Activated T-helper 17 cell treated with anti-CD3 and anti-CD28 coated beads, Interleukin-2, amount 50 U/mL, for 72 hours (primary cell): ENCODE results near the gene SRPK1. TPM values are rescaled to one million over a fixed set of nuclear protein-coding genes. Genes with fewer than 3 reads are reported as not detected.
A peak's percentile ranks its signal among the peaks of the same experiment; 100 is the strongest.

Experiments used
- ATAC-seq: fragments of 150-1000 bp; cut with Tn5 transposase; replicated peaks from 2 replicates; pipeline ENCODE4 v1.10.0; 2021; ENCODE audit warnings: mild to moderate bottlenecking, moderate library complexity
- H3K27ac Mint-ChIP-seq: one replicate; pipeline ENCODE4 v1.8.0; 2022; ENCODE audit warnings: mixed read lengths
- H3K27me3 Mint-ChIP-seq: one replicate; pipeline ENCODE4 v1.8.0; 2022; ENCODE audit warnings: mixed read lengths
- H3K36me3 Mint-ChIP-seq: one replicate; pipeline ENCODE4 v1.8.0; 2022; ENCODE audit warnings: low read depth, mild to moderate bottlenecking, mixed read lengths
- H3K4me1 Mint-ChIP-seq: one replicate; pipeline ENCODE4 v1.8.0; 2022; ENCODE audit warnings: mixed read lengths
- H3K4me3 Mint-ChIP-seq: one replicate; pipeline ENCODE4 v1.8.0; 2022; ENCODE audit warnings: mild to moderate bottlenecking, mixed read lengths
- H3K9me3 Mint-ChIP-seq: one replicate; pipeline ENCODE4 v1.8.0; 2022; ENCODE audit warnings: mixed read lengths
- total RNA-seq, 2 donors: library from RNA; stranded (reverse); gene quantifications; one replicate each; pipeline ENCODE4 v1.2.3, GENCODE V29; 2022

The SRPK1 gene
- total RNA-seq, 2 donors from 2014 or later = 83.5 to 101 TPM

- Mint-ChIP-seq H3K4me1 (no peaks in the 10 kb centered on the region), H3K4me3 (no peak overlapping the region), H3K27ac (no peak overlapping the region), H3K36me3 (peaks cover 98% of the 10 kb centered on the region), H3K9me3 (no peaks in the 10 kb centered on the region), H3K27me3 (no peaks in the 10 kb centered on the region)
- ATAC-seq = no peak
Measured at GRCh38 chr6:35850208-35850607, 70.7 kb downstream of the SRPK1 start.

- H3K4me3 Mint-ChIP-seq = no peak overlapping the region
- no peak overlapping the region for H3K27ac Mint-ChIP-seq
- H3K9me3 Mint-ChIP-seq = no peaks in the 10 kb centered on the region
- peak; percentile 42 for ATAC-seq
- H3K4me1 Mint-ChIP-seq = no peaks in the 10 kb centered on the region
- H3K27me3 Mint-ChIP-seq = no peaks in the 10 kb centered on the region
- H3K36me3 Mint-ChIP-seq = peaks cover 99% of the 10 kb centered on the region
Measured at GRCh38 chr6:35844290-35844689, 76.6 kb downstream of the SRPK1 start.

- no peak overlapping the region for H3K4me3 Mint-ChIP-seq
- no peaks in the 10 kb centered on the region for H3K9me3 Mint-ChIP-seq
- no peaks in the 10 kb centered on the region for H3K27me3 Mint-ChIP-seq
- no peak for ATAC-seq
- H3K4me1 Mint-ChIP-seq = no peaks in the 10 kb centered on the region
- H3K36me3 Mint-ChIP-seq = peaks cover 99% of the 10 kb centered on the region
- no peak overlapping the region for H3K27ac Mint-ChIP-seq
Measured at GRCh38 chr6:35842381-35842780, 78.5 kb downstream of the SRPK1 start.

GRCh38 chr6:35839019-35839418 lies 81.9 kb downstream of the SRPK1 start:
- H3K27ac Mint-ChIP-seq = no peak overlapping the region
- no peaks in the 10 kb centered on the region for H3K4me1 Mint-ChIP-seq
- H3K4me3 Mint-ChIP-seq = no peak overlapping the region
- peaks cover 100% of the 10 kb centered on the region for H3K36me3 Mint-ChIP-seq
- H3K9me3 Mint-ChIP-seq = no peaks in the 10 kb centered on the region
- no peak for ATAC-seq
- no peaks in the 10 kb centered on the region for H3K27me3 Mint-ChIP-seq

GRCh38 chr6:35833536-35833935 lies 87.4 kb downstream of the SRPK1 start:
- peaks cover 6% of the 10 kb centered on the region for H3K27me3 Mint-ChIP-seq
- no peaks in the 10 kb centered on the region for H3K4me1 Mint-ChIP-seq
- H3K27ac Mint-ChIP-seq = no peak overlapping the region
- H3K9me3 Mint-ChIP-seq = peaks cover 4% of the 10 kb centered on the region
- no peak for ATAC-seq
- peaks cover 62% of the 10 kb centered on the region for H3K36me3 Mint-ChIP-seq
- H3K4me3 Mint-ChIP-seq = no peak overlapping the region

- no peak overlapping the region for H3K4me3 Mint-ChIP-seq
- H3K27ac Mint-ChIP-seq = no peak overlapping the region
- no peaks in the 10 kb centered on the region for H3K4me1 Mint-ChIP-seq
- ATAC-seq = no peak
- peaks cover 41% of the 10 kb centered on the region for H3K36me3 Mint-ChIP-seq
- peaks cover 6% of the 10 kb centered on the region for H3K27me3 Mint-ChIP-seq
- H3K9me3 Mint-ChIP-seq = peaks cover 4% of the 10 kb centered on the region
Measured at GRCh38 chr6:35831257-35832007, 89.5 kb downstream of the SRPK1 start.

GRCh38 chr6:35829306-35829705 lies 91.6 kb downstream of the SRPK1 start:
- H3K4me3 Mint-ChIP-seq = no peak overlapping the region
- no peak overlapping the region for H3K27ac Mint-ChIP-seq
- peaks cover 4% of the 10 kb centered on the region for H3K9me3 Mint-ChIP-seq
- H3K27me3 Mint-ChIP-seq = peaks cover 6% of the 10 kb centered on the region
- H3K36me3 Mint-ChIP-seq = peaks cover 20% of the 10 kb centered on the region
- ATAC-seq = no peak
- H3K4me1 Mint-ChIP-seq = no peaks in the 10 kb centered on the region

- H3K27me3 Mint-ChIP-seq = peaks cover 4% of the 10 kb centered on the region
- peaks cover 2% of the 10 kb centered on the region for H3K9me3 Mint-ChIP-seq
- no peaks in the 10 kb centered on the region for H3K4me1 Mint-ChIP-seq
- H3K27ac Mint-ChIP-seq = no peak overlapping the region
- H3K4me3 Mint-ChIP-seq = no peak overlapping the region
- ATAC-seq = no peak
- no peaks in the 10 kb centered on the region for H3K36me3 Mint-ChIP-seq
Measured at GRCh38 chr6:35824552-35825192, 96.2 kb downstream of the SRPK1 start.

- Mint-ChIP-seq H3K9me3 (no peaks in the 10 kb centered on the region), H3K4me3 (no peak overlapping the region), H3K27me3 (peaks cover 3% of the 10 kb centered on the region), H3K27ac (no peak overlapping the region), H3K4me1 (no peaks in the 10 kb centered on the region), H3K36me3 (no peaks in the 10 kb centered on the region)
- ATAC-seq = no peak
Measured at GRCh38 chr6:35823601-35824000, 97.3 kb downstream of the SRPK1 start.

GRCh38 chr6:35817515-35817914 lies 103.4 kb downstream of the SRPK1 start:
- Mint-ChIP-seq H3K9me3 (no peaks in the 10 kb centered on the region), H3K27ac (no peak overlapping the region), H3K36me3 (no peaks in the 10 kb centered on the region), H3K27me3 (peaks cover 3% of the 10 kb centered on the region), H3K4me1 (no peaks in the 10 kb centered on the region), H3K4me3 (no peak overlapping the region)
- no peak for ATAC-seq

- peak overlapping the region; percentile 61 for H3K4me3 Mint-ChIP-seq
- no peaks in the 10 kb centered on the region for H3K36me3 Mint-ChIP-seq
- ATAC-seq = no peak
- no peaks in the 10 kb centered on the region for H3K9me3 Mint-ChIP-seq
- H3K4me1 Mint-ChIP-seq = peaks cover 4% of the 10 kb centered on the region
- H3K27ac Mint-ChIP-seq = peak overlapping the region; percentile 61
- peaks cover 13% of the 10 kb centered on the region for H3K27me3 Mint-ChIP-seq
Measured at GRCh38 chr6:35811699-35811995, 109.3 kb downstream of the SRPK1 start.

- H3K9me3 Mint-ChIP-seq = no peaks in the 10 kb centered on the region
- H3K36me3 Mint-ChIP-seq = no peaks in the 10 kb centered on the region
- peak overlapping the region; percentile 61 for H3K4me3 Mint-ChIP-seq
- peak overlapping the region; percentile 61 for H3K27ac Mint-ChIP-seq
- peaks cover 18% of the 10 kb centered on the region for H3K27me3 Mint-ChIP-seq
- ATAC-seq = peak; percentile 75
- peaks cover 4% of the 10 kb centered on the region for H3K4me1 Mint-ChIP-seq
Measured at GRCh38 chr6:35810971-35811698, 109.8 kb downstream of the SRPK1 start.

- ATAC-seq = no peak
- Mint-ChIP-seq H3K27me3 (peaks cover 25% of the 10 kb centered on the region), H3K4me1 (peaks cover 4% of the 10 kb centered on the region), H3K27ac (no peak overlapping the region), H3K9me3 (no peaks in the 10 kb centered on the region), H3K4me3 (no peak overlapping the region), H3K36me3 (no peaks in the 10 kb centered on the region)
Measured at GRCh38 chr6:35809809-35810208, 111.1 kb downstream of the SRPK1 start.

GRCh38 chr6:35808688-35809087 lies 112.2 kb downstream of the SRPK1 start:
- Mint-ChIP-seq H3K36me3 (no peaks in the 10 kb centered on the region), H3K27ac (no peak overlapping the region), H3K9me3 (no peaks in the 10 kb centered on the region), H3K27me3 (peaks cover 27% of the 10 kb centered on the region), H3K4me1 (peaks cover 4% of the 10 kb centered on the region), H3K4me3 (no peak overlapping the region)
- ATAC-seq = no peak
